Measurements from ENCODE around the gene APBB1. TPM values are rescaled to one million over a fixed set of nuclear protein-coding genes. Genes with fewer than 3 reads are reported as not detected.

The APBB1 gene
- total RNA-seq (159 and 188 TPM in 2 replicates), polyA plus RNA-seq (193 and 201 TPM in 2 replicates)

GRCh38 chr11:6419009-6419631 is at the start of gene APBB1:
Gene APBB1, minus strand, starts transcription at chr11:6419094. Its CDS starts 7,747 bp downstream, at chr11:6411347.
- Histone ChIP-seq H3K4me3 (peak within 1 kb of the TSS; percentile 93), H3K27me3 (peaks cover 3% of the 10 kb centered on the region), H3K9me3 (ENCODE audit: low read depth) (no peaks in the 10 kb centered on the region), H3K36me3 (no peaks in the 10 kb centered on the region), H3K27ac (peak within 1 kb of the TSS; percentile 95), H3K4me1 (ENCODE audit: low read depth) (peaks cover 28% of the 10 kb centered on the region)
- TF ChIP-seq CTCF (IDR thresholded peaks at IDR 0.05; ENCODE audit: low read depth, low read length), result peak; percentile 13
- DNase-seq (ENCODE audit: low read depth in 1 of 2, low spot score in 1 of 2), result peak; percentile 60 to 71

DNA sequence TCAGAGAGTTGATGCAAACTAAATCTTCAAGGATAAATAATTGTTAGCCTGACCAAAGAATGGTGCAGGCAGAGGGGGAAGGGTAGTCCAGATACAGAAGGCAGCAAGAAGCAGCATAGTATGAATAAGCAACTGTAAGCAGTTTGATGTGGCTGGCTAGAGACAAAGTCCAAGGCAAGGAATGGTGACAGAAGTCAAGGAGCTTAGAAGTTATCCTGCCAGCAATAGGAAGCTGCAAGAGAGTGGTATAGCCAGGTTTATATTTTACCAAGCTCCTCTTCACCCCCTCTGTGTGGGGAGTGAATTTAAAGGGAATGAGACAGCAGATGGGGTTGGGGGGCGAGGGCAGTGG is 40.2 kb upstream of the APBB1 start:
- peaks cover 5% of the 10 kb centered on the region for H3K36me3 ChIP-seq

DNA sequence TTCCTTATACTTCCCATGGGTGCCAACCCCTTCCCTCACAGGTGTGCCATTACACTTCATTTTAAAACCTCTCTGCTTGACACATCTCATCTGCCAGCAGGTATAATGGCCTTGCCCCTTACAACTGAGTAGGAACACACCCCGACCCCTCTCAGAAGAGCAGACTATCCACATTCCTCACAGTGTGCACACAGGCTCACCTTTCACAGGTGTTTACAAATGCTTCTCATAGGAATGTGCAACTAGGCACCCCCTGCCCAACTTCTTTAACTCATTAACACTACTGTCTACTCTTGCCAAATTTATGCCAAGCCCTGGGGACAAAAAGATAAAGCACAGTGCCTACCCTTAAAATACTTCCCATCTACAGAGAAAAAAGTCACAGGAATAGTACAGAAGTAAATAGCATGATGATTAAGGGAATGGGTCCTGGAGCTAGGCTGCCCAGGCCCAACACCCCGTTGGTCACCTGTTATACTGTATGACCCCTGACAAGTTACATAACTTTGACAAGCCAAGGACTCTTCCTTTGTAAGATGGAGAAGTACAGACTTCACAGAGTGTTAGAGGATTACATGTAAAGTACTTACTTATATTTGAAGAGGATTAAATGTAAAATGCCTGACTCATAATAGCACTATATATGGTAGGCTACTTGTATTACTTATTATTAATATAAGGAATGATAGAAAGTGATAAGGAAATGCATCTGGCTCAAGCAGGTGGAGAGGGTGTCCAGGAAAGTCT is 39.6 kb upstream of the APBB1 start:
- no peaks in the 10 kb centered on the region for H3K9me3 ChIP-seq (ENCODE audit: low read depth)
- no peak overlapping the region for H3K4me3 ChIP-seq
- no peak for DNase-seq (ENCODE audit: low read depth in 1 of 2, low spot score in 1 of 2)
- peaks cover 5% of the 10 kb centered on the region for H3K36me3 ChIP-seq
- H3K27me3 ChIP-seq, result no peaks in the 10 kb centered on the region
- H3K27ac ChIP-seq, result no peak overlapping the region
- peaks cover 6% of the 10 kb centered on the region for H3K4me1 ChIP-seq (ENCODE audit: low read depth)
- TF ChIP-seq CTCF (IDR thresholded peaks at IDR 0.05; ENCODE audit: low read depth, low read length), result no peak

More for the DNA sequence above, 40.2 kb upstream of the APBB1 start:
- no peak for TF ChIP-seq CTCF (IDR thresholded peaks at IDR 0.05; ENCODE audit: low read depth, low read length)
- Histone ChIP-seq H3K27ac (no peak overlapping the region), H3K4me3 (no peak overlapping the region), H3K4me1 (ENCODE audit: low read depth) (peaks cover 6% of the 10 kb centered on the region), H3K9me3 (ENCODE audit: low read depth) (no peaks in the 10 kb centered on the region), H3K27me3 (no peaks in the 10 kb centered on the region)
- DNase-seq (ENCODE audit: low read depth in 1 of 2, low spot score in 1 of 2), result no peak

DNA sequence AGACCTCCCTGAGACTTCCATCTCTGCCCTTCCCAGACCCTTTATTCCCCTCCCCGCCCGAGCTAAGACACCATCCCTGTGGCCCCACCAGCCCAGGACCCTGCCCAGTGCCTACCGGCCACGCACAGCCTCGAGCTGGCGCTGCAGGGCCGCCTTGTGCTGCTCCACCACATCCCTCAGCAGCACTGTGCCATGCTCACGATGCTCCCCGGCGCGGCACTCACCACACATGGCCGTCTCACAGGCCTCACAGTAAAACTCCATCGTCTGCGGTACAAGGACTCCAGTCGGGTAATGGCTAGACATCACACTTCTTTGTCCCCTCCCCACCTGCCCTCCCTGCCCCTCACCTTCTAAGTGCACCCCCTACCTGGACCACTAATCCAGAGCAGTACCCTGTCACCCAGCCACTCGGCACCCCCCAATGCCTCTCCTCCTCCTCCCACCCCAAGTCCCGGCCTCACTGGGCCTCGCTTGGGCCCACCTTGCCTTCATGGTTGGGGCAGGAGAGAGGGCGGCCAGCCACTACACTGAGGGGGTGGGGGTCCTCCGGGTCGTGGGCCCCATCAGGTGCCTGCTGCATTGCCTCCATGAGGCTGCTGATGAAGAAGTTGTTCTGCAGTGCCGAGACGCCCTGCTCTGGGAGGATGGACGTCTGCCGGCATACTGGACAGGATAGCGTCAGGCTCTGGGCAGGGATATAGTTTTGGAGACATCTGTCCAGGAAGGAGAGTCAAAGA is 38.9 kb upstream of the APBB1 start:
- no peak overlapping the region for H3K4me3 ChIP-seq
- DNase-seq (ENCODE audit: low read depth in 1 of 2, low spot score in 1 of 2), result no peak
- no peak overlapping the region for H3K27ac ChIP-seq
- TF ChIP-seq CTCF (IDR thresholded peaks at IDR 0.05; ENCODE audit: low read depth, low read length), result no peak
- no peaks in the 10 kb centered on the region for H3K27me3 ChIP-seq
- peaks cover 5% of the 10 kb centered on the region for H3K36me3 ChIP-seq
- H3K9me3 ChIP-seq (ENCODE audit: low read depth), result no peaks in the 10 kb centered on the region
- peaks cover 6% of the 10 kb centered on the region for H3K4me1 ChIP-seq (ENCODE audit: low read depth)

DNA sequence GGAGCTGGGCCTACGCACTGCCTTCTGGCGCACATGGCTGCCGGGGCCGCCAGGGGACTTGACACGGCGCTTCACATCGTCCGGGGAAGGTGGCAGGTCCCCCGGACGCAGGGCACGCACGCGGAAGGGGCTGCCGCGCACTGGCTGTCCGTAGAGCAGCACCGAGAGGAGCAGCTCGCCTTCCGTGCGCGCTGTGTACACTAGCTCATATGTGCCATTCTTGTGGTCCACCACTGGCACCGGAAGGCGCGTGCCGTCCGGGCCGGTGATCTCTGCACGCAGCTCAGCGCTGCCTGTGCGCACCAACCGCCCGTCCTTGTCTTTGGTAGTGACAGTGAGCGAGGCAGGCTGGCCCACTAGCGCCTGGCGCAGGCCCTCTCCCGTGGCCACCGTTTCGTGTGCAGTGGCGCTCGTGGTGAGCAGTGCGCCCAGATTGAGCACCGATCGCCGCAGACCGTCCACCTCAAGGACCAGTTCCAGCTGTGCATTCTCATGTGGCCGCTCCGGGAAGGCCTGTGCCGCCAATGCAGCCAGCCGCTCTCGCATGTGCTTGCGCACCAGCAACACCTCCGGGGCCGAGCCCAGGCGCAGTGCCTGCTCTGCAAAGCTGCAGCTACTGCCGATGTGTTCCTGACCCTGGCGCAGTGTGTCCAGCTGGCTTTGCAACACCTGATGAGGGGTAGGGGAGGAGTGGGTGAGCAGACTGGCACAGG is 37.6 kb upstream of the APBB1 start:
- no peak for TF ChIP-seq CTCF (IDR thresholded peaks at IDR 0.05; ENCODE audit: low read depth, low read length)
- H3K36me3 ChIP-seq, result peaks cover 7% of the 10 kb centered on the region

More for the DNA sequence above, 37.6 kb upstream of the APBB1 start:
- Histone ChIP-seq H3K4me1 (ENCODE audit: low read depth) (peaks cover 6% of the 10 kb centered on the region), H3K27ac (no peak overlapping the region), H3K4me3 (no peak overlapping the region), H3K9me3 (ENCODE audit: low read depth) (no peaks in the 10 kb centered on the region), H3K27me3 (no peaks in the 10 kb centered on the region)
- no peak for DNase-seq (ENCODE audit: low read depth in 1 of 2, low spot score in 1 of 2)
